Superior temporal gyrus (tissue), 1 donor: ENCODE measurements around the gene MFAP3.
A peak's percentile ranks its signal among the peaks of the same experiment; 100 is the strongest.
"Not testable (repeated sequence)": the region's sequence is repeated elsewhere in the genome, so short reads cannot be mapped to it uniquely, and the experiment has no call there.

Experiments
- DNase-seq: peaks from one replicate; pipeline ENCODE4 v3.0.0-alpha.2; 2016; ENCODE audit errors: extremely low spot score

Gene MFAP3

DNA sequence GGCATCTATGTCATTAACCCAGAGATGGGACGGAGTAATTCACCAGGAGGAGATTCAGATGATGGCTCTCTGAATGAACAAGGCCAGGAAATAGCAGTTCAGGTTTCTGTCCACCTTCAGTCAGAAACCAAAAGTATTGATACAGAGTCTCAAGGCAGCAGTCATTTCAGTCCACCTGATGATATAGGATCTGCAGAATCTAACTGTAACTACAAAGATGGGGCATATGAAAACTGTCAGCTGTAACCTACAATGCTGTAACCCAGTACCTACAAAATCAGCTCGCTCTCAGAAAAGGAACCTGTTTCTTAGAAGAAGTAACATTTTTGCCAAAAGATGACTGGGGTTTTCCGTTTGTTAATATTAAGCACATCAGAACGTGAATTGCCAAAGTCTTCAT is 14.7 kb downstream of the MFAP3 start:
- DNase-seq = no peak

GRCh38 chr5:154055201-154055600 is 16.4 kb downstream of the MFAP3 start:
- no peak for DNase-seq

DNA sequence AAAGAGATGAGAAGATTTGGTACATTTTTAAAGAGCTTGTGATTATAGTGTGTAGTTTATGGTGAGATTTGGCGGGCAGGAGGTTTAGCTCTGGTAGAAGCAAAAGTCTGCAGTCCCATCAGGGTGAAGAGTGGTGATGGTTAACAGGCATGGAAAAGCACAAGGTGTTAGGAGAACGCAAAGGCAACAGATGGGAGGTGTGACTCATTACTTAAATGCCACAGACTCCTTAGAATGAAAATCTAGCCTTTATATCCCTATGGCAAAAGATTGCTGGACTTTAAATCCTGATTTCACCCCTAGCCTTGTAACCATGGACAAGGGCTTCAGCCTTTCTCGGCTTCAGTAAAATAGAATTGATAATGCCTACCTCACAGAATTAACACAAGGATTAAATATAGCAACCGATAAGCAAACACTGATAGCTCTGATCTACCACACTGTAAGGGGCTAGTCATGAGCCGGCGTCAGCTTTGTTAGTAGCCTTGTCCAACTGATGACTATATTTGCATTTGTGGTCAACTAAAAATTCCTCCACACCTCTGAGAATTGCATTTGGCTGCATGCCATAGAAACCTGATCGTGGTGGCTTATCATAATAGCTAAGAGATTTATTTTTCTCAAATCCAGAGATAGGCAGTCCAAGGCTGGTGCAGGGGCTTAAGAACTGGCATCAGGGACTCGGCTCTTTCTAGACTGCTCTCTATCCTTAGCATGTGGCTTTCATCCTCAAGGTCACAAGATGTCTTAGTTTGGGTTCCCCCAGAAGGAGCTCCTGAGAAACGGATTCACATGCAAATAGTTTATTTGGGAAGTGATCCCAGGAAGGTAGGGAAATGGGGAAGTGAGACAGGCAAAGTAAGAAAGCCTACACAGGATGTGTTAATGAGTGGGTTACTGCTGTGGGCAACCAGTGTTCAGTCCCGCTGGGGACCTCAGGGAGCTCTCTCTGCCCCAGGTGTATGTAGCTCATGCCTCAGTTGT is 19.6 kb downstream of the MFAP3 start:
- DNase-seq = peak; percentile 43

GRCh38 chr5:154059039-154059430 is 20.3 kb downstream of the MFAP3 start:
- DNase-seq = no peak

GRCh38 chr5:154059583-154059982 is 20.8 kb downstream of the MFAP3 start:
- no peak for DNase-seq

GRCh38 chr5:154060606-154061005 is 21.8 kb downstream of the MFAP3 start:
- DNase-seq = no peak

DNA sequence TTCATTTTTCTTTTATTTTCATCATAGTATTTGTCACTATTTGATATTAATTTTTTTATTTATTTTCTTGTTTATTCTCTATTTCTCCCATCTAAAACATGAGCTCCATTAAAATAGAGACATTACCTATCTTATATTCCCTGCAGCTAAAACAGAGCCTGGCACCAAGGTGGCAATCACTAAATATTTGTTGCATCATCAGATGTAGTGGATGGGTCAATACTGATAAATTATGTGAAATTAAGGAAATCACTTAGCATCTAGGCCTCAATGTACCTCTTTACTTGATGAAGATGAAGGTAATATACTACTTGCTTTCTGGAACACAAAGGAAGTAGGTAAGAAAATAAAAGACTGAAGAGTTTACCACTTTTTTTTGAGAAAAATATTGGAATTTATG is 24.6 kb downstream of the MFAP3 start:
- no peak for DNase-seq

GRCh38 chr5:154065971-154066370 is 27.2 kb downstream of the MFAP3 start:
- DNase-seq = no peak

GRCh38 chr5:154069854-154070253 is 31.1 kb downstream of the MFAP3 start:
- not testable (repeated sequence) for DNase-seq

- no peak for DNase-seq
These were observed 33.1 kb downstream of the MFAP3 start for GRCh38 chr5:154071799-154072413.

- DNase-seq = peak; percentile 94
These were observed 33.8 kb downstream of the MFAP3 start for GRCh38 chr5:154072414-154073171.

DNA sequence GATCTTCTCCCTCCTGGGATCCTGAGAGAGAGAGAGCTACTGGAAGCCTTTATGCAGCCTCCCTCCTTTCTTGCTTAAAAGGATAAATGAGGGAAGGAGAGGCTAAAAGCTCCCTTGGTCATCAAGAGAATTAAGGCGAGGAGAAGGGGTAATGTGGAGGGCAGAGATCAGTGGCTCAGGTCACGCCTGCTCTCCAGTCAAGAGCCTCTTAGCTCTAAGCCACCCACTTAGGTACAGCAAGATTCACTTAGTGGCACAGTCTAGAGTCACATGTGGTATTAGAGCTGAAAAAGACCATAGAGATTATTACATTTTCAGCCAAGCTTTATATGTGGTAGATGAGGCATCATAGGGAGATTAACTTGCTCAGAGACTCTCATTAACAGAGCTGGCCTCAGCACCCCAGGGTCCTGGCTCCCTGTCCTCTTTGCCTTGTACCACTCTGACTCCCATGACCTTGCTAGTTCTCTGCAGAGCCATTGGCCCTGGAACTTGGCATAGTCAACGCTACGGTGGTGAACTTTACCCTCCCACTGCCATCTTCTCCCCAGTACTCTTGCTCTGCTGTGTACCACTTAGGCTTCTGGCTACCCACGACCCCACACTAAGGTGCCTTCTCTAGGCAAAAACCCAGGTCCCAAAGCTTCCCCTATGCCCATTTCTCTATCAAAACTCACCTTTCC is 37.6 kb downstream of the MFAP3 start:
- no peak for DNase-seq

- no peak for DNase-seq
These were observed 38.9 kb downstream of the MFAP3 start for GRCh38 chr5:154077696-154078095.

GRCh38 chr5:154078272-154078671 is 39.5 kb downstream of the MFAP3 start:
- no peak for DNase-seq

DNA sequence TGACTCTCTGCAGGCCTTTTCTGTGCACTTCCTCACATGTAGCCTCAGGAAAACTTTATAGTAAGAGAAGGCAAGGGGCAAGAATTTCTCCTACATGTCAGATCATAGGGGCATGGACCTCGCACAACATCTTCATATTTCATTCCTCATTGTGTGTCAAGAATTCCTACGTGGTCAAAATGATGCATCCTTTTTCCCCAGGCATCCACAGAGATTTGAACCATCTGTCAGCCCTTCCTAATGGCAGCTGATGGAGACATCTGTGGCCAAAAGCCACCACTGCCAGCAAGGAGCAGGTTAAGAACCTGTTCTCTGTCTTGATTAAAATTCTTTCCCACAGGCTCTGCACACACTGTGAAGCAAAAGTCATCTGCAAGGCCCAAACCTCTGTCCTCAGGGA is 42.5 kb downstream of the MFAP3 start:
- DNase-seq = no peak

DNA sequence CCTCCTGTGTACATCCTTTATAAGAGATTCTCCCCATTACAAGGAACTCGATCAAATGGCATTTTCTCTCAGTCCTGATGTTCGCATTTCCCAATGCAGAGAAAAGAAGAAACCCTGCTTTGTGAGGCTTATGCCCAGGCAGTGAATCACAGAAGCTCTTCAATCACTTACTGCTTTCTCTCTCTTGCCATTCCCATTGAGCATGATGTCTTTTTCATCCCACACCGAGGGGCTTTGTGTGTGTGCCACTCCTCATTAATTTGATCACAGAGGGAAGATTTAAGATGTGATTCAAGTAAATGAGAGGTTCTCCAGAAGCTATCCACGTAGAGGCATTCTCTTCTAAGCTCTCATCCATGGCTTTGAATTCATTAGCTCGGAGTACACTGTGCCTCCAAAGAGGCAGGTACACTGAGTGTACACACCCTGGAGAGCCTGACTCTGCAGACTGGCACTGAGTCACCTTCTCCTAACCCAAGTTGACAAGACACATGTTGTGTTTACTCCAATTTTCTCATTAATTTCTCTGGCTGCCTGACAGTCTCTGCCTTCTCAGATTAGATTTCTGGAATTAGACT is 45.4 kb downstream of the MFAP3 start:
- no peak for DNase-seq

GRCh38 chr5:154086146-154086545 is 47.4 kb downstream of the MFAP3 start:
- no peak for DNase-seq

DNA sequence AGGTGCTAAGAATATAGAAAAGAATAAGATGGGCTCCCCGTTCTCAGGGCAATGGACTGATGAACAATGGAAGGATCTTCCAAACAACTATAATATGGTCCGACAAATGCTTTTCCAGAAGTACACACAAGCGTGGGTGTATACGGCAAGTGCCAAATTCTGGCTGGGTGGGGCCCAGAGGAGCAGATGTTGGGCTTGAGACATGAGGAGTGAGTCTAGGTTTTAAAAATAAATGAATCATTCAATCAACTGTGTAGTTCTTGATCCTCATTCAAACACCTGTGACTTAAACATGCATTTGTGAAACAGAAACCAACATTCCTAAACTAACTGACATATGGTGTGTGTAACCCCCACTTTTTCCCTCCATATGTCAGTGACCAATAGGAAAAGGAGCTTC is 47.9 kb downstream of the MFAP3 start:
- DNase-seq = no peak

- DNase-seq = peak; percentile 69
These were observed 48.5 kb downstream of the MFAP3 start for GRCh38 chr5:154087260-154087659.

- no peak for DNase-seq
These were observed 50.0 kb downstream of the MFAP3 start for GRCh38 chr5:154088801-154089200.

DNA sequence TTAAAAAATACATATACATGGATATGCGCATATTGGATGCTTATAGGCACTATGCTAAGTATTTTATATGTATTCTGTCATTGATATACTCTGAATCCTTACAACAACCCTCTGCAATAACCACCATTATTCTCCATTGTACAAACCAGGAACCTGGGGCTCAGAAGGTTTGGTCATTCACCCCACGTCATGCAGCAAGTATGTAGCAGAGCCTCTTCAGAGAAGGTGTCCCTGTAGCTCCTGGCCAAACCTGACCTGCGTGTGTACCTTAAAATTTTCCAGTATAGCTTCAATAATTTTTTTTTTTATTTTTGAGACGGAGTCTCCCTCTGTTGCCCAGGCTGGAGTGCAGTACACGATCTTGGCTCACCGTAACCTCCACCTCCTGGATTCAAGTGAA is 51.9 kb downstream of the MFAP3 start:
- DNase-seq = no peak
